SIG-M5 treated with dmso at 0.1 percent for 504 hours (cell line): ENCODE data around the gene KLHL8.
"Not testable (repeated sequence)": the region's sequence is repeated elsewhere in the genome, so short reads cannot be mapped to it uniquely, and the experiment has no call there.

Source experiments
- DNase-seq: peaks from one replicate; lab custom pipeline; 2025; ENCODE audit not compliant: unreplicated experiment; lab: John Stamatoyannopoulos, UW

KLHL8 gene

DNA sequence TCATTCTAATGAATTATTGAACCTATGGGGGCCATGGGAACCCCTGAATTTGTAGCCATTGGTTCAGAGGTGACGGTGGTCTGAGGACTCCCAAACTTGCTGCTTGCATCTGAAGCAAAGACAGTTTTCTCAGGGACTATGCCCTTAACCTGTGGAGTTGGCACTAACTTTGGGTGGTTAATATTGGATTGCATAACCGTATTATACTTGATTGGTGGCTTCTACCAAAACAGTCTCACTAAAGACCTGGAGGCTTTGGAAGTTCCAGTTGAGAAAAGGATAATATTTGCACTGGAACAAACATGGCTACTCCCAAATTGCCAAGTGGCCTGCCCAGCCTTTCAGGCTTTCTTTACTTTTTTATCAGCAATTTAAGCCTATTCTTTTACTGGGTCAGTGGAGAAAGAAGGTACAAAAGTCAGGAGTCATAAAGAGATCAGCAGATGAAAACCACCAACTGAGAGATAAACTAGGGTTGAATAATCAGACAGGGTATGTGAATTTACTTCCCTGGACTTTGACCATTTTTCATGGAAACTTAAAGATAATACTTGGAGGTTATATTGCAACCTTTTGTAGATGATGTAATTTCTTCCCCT is 7.9 kb upstream of the KLHL8 start:
- DNase-seq: no peak

GRCh38 chr4:87227751-87228151 is 7.3 kb upstream of the KLHL8 start:
- no peak for DNase-seq

DNA sequence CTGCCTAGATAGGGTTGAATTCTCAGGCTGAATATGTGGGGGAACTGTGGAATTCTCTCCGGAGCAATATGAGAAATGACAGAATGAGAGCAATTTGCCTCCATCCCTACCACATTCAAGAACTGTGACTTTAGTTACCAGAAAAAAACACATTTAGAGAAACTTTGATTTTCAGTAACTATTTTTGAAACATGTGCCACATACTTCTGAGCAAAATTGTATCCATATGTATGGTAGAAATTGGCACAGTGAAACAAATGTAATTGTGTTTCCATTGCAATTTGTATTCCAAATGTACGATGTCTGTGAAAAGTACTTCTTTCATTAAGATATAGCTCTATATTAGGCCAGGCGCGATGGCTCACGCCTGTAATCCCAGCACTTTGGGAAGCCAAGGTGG is 5.5 kb upstream of the KLHL8 start:
- DNase-seq: no peak

DNA sequence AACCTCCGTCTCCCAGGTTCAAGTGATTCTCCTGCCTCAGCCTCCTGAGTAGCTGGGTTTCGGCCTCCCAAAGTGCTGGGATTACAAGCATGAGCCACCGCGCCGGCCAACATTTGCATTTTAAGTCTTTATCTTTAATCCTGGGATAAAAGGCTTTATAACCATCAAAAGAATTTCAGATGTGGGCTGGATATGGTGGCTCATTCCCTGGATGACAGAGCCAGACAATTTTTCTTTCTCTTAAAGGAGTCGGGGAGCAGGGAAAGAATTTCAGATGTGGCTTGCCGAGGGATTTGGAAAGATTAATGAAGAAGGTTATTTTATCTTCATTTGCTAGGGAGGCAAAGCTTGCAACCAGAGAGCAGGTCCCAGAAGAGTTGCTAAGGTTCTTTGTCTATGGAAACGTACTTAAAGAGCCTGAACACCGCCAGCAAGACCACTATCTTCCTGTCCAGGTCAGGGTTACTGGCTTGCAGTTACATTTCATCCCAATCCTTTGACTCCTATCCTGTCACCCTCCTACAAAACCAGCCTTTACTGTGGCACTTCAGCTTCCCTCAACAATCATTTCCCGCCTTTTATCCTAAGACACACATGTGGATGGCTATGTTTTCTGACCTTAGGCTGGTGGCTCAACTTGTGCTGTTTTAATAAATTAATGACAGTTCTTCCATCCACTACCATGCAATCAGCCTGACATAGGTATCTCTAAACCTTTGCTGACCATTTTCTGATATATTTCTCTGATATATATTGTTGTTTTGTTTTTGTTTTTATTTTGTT is 3.9 kb upstream of the KLHL8 start:
- DNase-seq: no peak

DNA sequence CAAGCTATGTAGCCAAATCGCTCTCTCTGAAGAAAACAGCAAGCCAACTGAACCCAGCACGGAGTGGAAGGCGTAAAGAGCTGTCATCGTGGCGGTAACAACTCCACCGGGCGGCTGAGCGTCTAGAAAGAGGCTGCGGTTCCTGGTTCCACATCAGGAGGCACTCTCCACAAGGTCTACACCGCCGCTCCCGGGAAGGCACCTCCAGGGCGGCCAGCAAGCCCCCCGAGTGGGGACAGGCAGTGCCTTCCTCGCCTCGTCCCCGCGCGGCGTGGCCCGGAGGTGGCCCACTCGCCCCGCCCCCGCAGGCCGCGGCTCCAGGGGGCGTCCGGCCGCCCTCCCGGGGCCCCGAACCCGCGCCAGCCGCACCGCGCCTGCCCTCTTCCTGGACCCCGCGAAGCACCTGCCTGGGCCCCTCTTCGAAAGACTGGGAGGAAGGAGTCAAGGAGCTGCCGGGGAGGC is 755 bp downstream of the KLHL8 start:
- DNase-seq: peak; percentile 40

DNA sequence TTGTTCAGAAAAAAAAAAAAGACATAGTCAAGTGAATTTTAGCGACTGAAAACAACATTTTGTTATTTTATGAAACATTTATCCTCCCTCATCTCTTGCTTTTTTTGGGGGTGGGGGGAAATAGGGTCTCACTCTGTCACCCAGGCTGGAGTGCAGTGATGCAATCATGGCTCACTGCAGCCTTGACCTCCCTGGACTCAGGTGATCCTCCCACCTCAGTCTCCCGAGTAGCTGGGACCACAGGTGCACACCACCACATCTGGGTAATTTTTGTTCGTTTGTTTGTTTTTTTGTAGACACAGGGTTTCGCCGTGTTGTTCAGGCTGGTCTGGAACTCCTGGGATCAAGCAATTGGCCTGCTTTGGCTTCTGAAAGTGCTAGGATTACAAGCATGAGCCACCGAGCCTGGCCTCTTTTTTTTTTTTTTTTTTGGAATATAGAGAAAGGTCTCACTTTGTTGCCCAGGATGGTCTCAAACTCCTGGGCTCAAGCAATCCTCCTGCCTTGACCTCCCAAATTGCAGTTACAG is 3.1 kb downstream of the KLHL8 start:
- DNase-seq: not testable (repeated sequence)

- DNase-seq: no peak
These were observed 3.9 kb downstream of the KLHL8 start for GRCh38 chr4:87216469-87216868.

- no peak for DNase-seq
These were observed 6.9 kb downstream of the KLHL8 start for GRCh38 chr4:87213421-87214075.

DNA sequence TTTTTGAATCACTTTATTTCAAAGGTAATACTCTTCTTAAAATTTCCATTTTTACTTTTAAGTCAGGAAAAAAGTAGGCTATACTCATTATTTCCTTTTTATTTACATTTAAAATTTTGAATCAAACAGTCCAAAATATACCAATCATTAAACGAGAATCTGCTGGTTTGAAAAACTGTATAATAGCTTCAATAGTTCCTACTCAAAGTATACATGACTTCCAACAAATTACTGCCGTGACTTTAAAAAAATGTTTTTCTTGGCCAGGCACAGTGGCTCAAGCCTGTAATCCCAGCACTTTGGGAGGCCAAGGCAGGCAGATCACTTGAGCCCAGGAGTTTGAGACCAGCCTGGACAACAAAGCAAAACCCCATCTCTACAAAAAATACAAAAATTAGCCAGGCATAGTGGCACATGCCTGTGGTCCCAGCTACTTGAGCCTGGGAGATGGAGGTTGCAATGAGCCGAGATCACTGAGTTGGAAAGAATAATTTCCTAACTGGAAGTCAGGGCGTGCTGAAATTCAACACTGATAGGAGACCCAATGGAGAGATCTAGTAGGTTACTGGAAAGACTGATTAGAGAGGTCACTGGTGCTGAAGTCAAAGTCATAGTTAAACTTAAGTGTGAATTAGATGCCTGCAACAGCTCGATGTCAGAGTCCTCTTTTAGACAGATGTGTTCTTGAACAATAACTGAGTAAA is 9.0 kb downstream of the KLHL8 start:
- DNase-seq: no peak

DNA sequence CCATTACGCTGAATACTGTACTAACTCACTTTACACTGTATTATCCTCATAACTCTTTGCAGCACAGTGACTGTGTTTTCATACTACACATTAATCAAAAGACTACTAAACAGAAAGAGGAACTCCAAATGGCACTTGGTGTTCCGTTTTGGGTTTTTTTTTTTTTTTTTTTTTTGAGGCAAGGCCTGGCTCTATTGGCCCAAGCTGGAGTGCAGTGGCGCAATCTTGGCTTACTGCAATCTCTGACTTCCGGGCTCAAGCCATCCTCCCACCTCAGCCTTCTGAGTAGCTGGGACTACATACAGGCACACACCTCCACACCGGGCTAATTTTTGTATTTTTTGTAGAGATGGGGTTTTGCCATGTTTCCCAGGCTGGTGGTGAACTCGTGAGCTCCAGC is 10.7 kb downstream of the KLHL8 start:
- DNase-seq: peak; percentile 80

- DNase-seq: no peak
These were observed 11.2 kb downstream of the KLHL8 start for GRCh38 chr4:87209182-87209581.

GRCh38 chr4:87204559-87204958 is 15.9 kb downstream of the KLHL8 start:
- no peak for DNase-seq

GRCh38 chr4:87196927-87197326 is 23.5 kb downstream of the KLHL8 start:
- DNase-seq: no peak

DNA sequence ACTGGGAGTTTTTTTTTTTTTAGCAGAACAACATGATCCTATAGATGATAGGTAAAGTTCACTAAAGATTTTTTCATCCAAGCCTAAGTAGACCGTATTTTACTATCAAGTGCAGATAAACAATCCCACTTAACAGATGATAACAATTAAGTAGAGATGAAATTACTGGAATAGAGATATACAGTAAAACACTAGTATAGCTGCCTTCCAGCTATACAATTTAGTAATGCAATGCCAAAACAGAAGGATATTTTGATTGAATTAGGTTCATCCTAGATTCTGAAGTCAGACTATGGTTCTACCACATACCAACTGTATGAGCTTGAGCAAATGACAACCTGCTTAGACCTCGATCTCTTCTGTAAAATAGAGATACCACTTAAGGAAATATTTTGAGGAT is 24.3 kb downstream of the KLHL8 start:
- DNase-seq: no peak

- DNase-seq: no peak
These were observed 26.3 kb downstream of the KLHL8 start for GRCh38 chr4:87193958-87194675.

- no peak for DNase-seq
These were observed 28.1 kb downstream of the KLHL8 start for GRCh38 chr4:87192145-87192919.

DNA sequence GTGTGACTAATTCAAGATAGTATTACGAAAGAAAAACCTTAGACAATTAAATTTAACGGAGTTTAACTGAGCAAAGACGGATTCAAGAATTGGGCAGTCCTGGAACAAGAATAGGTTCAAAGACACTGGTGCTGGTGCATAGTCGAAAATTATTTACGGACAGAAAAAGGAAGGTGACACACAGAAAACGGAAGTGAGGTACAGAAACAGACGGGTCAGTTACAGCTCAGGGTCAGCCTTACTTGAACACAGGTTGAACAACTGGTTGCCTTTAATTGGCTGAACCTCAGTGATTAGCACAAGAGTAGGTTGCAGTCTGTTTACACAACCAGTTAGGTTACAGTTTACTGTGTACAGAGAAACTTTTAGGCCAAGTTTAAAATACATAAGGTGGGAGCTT is 31.5 kb downstream of the KLHL8 start:
- peak; percentile 38 for DNase-seq

DNA sequence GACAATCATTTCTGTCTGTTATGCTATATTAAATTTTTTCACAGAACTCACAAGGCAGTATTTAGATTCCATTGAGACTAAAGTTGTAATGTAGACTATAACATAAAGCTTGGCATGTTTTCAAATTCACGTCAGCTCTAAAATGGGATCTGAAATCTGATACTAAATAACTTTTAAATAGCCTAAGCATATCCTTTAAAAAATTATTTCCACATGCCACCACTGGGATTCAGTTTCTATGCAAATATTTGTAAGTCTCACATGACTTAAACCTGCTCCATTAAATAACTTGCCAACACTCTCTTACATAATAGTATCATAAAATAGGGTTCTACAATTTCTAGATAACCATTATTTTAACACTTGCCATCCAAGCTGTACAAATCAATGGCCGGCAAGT is 32.4 kb downstream of the KLHL8 start:
- peak; percentile 48 for DNase-seq

DNA sequence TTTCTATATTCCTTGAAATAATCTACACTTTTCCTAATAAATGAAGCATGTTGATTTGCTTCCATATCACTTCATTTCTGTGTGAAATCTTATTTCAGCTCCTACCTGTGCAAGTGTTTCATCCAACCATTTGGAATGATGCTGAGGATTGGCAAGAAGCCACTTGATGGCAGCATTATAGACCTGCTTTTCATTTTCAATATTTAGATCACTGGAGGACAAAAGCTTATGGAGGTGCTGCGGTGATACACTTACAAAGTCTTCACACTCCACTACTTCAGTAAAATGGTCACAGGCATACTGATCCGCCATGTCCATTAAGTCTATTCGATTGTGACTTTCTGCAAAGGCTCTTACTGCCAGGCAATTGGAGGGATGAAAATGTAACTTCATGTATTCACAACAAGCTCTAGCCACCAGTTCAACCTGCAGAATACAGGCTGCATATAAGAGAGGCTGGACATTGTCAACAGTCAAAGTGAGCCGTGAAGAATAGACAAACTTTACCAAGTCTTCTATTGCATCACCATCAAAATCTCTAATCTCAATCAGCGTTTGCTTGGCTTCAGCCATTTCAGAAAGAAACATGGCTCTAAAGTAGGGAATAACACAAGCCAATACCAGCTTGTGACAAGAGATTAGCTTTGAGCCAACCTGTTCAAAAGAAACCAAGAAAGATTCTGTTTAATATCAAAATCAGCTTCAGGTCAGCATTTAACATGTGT is 35.1 kb downstream of the KLHL8 start:
- DNase-seq: no peak
